GM19023 (cell line): Measurements from ENCODE around the gene ETV6.

Source experiments
- ATAC-seq: cut with Tn5 transposase; IDR thresholded peaks from one replicate; pipeline ENCODE4 v1.9.1; 2021; ENCODE audit warnings: mild to moderate bottlenecking, moderate library complexity; ENCODE audit not compliant: unreplicated experiment

ETV6 gene

DNA sequence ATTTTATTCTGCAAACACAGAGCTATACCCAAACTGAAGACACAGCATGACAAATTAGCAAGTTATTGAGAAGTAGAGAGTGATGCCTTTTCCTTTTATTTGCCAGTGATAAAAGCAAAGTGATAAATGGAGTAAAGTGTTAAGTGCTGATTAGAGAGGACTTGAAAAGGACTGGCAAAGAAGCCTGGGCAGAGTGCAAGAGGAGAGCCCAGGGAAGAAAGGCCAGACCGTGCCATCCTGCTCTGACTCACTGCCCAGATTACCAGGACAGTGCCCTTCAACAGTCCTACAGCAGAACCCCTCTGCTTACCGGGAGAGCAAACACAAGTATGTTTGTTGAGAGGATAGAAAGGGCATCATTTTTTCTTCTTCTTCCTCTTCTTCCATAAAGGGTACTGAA lies 106.5 kb downstream of the ETV6 start:
- no peak for ATAC-seq

GRCh38 chr12:11756523-11756922 lies 107.0 kb downstream of the ETV6 start:
- no peak for ATAC-seq

DNA sequence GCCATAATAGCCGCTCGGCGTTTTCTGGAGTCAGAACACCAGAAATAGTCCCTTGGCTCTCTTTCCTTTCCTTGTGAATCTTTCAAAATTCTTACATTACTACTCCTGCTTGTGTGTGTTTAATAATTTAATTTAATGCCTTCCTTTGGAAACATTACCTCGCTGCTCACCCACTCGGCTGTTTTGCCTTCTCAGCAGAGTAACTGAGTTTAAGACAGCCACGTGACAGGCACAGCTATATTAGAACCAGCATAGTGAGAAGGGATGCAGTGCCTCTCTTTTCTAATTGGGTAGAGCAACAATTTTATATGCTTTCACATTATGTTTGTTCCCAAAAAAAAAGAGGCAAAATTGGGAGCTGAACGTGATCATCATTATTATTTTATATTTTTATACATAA lies 107.6 kb downstream of the ETV6 start:
- no peak for ATAC-seq

DNA sequence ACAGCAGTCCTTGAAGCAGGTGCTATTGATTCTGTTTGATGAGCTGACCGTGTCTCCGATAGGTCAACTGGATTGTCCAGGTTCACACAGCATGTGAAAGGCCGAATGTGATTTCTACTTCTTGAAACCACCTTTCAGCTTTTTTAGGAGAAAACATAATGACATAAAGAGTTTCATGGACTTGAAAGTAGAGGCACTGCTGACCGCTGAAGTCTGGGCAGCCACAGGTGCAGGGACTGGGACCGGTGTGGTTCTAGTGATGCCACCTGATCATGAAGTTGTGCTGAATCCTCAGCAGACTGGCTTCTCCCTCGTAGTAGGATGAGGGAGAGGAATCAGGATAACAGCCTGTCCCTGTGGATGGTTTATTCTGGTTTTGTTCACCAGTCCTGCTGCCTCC lies 108.1 kb downstream of the ETV6 start:
- no peak for ATAC-seq

- no peak for ATAC-seq
Measured at GRCh38 chr12:11758087-11758486, 108.6 kb downstream of the ETV6 start.

GRCh38 chr12:11758510-11759493 lies 109.3 kb downstream of the ETV6 start:
- ATAC-seq: no peak

DNA sequence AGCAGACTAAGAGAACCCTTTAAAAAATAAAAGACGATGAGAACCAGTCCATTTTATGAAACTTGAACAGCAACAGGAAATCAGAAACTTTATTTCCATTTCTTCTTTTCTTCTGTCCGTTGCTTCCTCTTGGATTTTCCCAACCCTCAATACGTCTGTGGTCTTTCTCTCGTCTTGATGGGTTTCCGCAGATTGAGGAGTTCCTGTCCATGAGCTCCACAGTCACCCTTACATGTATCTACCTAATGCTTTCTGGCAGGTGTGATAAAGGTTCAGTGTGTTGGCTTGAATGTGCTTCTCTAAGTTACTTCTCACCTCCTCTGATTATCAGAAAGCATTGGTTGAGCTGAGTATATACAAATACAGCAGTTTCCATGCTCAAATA lies 110.0 kb downstream of the ETV6 start:
- no peak for ATAC-seq

GRCh38 chr12:11759899-11760298 lies 110.4 kb downstream of the ETV6 start:
- ATAC-seq: no peak

DNA sequence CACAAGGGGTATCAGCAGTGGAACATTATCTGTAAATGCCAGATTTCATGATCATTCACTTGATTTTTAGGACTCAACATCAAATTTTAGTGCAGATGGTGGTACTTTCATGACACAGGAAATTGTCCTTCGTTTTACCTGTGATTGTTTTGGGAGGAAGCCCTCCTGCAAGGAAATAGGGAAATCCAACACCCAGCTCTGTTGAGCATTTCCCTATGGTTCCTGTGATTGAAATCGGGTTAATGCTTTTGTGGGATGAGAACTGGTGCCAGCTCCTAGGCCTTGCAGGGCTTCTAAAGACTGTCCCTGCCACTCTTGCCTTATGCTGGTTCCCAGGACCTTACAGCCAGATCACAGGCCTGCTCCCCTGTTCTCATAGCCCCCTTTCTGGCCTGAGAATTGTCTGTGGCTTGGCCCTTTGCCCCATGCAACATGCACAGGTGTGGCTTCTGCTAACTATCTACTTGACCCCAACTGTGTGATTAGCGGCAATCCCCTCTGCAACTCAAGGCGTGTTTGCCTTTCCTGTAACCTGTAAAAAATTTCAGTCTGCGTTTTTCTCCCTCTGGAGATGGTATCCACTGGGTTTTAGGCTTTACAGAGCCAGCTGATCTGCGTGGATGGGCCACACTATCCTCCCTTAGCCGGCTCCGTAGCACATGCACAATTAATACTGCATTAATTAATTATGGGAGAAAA lies 112.5 kb downstream of the ETV6 start:
- ATAC-seq: peak; percentile 53

GRCh38 chr12:11762723-11763326 lies 113.4 kb downstream of the ETV6 start:
- ATAC-seq: peak; percentile 32

GRCh38 chr12:11763760-11764520 lies 114.5 kb downstream of the ETV6 start:
- ATAC-seq: no peak

DNA sequence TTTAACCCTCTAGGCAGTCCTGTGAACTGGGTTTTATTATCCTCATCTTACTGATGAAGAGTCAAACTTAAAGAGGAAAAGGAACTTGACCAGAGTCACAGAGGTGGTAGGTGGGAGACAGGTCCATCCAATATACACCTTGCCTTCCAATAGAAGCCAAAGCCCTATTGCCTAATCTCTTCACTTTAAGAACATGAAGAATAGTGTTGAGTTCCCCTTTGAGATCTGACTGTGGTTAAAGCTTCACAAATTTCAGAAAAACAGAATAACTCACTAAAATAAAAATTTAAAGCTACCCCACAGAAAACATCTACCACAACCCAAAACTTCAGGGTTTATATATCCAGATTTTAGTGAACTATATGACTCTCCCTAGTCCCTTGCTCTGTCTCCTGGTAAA lies 115.4 kb downstream of the ETV6 start:
- ATAC-seq: no peak

DNA sequence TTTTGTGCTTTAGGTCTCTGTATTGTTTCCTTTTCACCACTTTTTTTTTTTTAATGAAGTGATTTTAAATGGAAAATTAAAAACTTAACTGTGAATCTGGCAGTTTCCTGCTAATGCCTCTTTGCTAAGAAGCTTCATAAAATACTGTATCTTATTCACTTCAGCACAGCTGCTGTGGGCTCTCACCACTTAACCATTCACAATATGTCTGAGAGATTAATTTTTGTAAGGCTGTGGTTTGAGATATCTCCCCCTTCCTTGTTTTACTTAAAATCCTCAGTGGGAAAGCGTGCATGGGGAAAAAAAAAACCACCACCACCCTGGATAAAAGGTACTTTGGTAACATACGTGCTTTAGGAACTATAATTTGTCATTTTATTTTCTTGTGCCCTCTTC lies 115.9 kb downstream of the ETV6 start:
- no peak for ATAC-seq

GRCh38 chr12:11765817-11766794 lies 116.6 kb downstream of the ETV6 start:
- peak; percentile 69 for ATAC-seq

- ATAC-seq: no peak
Measured at GRCh38 chr12:11767029-11767724, 117.7 kb downstream of the ETV6 start.

GRCh38 chr12:11767798-11768197 lies 118.3 kb downstream of the ETV6 start:
- ATAC-seq: no peak

DNA sequence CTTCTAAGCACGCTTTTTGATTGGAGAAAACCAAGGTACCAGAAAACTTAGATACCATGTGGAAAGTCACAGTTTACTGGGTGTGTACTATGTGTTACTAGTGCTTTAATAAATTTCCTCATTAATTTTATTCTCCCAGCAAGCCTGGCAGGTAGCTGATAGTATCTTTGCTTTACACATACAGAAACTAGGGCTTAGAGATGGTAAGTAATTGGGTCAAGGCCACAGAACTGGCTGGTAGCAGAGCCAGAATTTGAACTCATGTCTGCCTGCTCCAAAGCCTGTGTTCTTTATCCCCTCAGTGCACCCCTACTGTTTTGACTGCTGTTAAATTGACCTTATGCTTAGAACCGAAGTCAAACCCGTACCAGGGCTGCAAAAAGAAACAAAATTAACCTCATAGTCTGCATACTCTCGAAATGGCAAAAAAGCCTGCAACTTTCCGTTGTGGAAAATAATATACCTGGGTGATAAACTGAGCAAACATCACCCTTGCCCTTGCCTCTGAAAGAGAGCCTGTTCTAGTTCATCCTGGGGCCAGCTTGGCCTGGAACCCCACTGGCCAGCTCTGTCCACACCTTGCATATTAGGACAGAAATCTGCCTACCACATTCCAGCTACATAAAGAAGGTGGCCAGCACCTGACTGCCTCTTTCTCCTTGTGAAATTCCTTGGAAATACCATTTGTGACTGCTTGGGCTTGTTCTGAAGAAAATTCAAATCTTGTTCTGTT lies 118.9 kb downstream of the ETV6 start:
- ATAC-seq: no peak

DNA sequence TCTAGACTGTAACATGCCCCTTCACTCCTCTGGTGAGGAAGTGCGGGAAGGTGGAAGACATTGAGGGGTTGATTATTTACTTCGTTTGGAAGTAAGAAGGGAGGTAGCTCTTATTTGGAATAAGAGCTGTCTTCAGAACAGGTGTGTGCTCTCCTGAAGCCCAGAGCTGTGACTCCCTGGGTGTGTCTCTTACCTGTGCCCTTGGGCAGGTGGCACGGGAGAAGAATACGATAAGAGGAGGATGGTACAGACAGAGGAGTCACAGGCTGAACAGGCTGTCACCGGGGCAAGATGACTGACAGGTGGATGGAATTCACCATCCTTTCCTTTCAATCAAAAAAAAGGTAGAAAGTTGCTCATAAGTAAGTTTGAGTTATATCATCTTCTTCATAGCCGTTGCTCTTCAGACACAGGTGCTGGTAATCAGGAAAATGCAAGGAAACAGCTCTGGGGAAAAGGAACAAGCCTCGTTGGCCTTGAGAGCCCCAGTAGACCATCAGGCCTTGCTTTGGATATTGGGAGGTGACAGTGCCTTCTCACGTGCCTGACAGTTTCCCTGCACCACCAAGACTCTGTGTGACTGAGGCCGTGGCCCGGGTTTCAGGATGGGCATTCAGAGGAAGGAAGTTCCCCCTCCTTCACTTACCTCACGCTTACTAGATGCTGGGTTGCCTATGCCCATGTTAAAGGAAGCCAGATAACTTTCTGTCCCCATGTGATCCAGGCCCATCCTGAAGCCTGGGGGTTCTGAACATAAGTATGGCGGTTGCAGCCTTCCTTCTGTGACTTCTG lies 120.4 kb downstream of the ETV6 start:
- ATAC-seq: no peak
